ENCODE data around the gene PDZK1IP1. TPM values are rescaled to one million over a fixed set of nuclear protein-coding genes. Genes with fewer than 3 reads are reported as not detected.

The PDZK1IP1 gene
- total and polyA plus RNA-seq, 2 of the 13 experiments (the other 11 are each of a cell fraction or from before 2014, with no cell fraction given) = 0.24 to 1.6 TPM

DNA sequence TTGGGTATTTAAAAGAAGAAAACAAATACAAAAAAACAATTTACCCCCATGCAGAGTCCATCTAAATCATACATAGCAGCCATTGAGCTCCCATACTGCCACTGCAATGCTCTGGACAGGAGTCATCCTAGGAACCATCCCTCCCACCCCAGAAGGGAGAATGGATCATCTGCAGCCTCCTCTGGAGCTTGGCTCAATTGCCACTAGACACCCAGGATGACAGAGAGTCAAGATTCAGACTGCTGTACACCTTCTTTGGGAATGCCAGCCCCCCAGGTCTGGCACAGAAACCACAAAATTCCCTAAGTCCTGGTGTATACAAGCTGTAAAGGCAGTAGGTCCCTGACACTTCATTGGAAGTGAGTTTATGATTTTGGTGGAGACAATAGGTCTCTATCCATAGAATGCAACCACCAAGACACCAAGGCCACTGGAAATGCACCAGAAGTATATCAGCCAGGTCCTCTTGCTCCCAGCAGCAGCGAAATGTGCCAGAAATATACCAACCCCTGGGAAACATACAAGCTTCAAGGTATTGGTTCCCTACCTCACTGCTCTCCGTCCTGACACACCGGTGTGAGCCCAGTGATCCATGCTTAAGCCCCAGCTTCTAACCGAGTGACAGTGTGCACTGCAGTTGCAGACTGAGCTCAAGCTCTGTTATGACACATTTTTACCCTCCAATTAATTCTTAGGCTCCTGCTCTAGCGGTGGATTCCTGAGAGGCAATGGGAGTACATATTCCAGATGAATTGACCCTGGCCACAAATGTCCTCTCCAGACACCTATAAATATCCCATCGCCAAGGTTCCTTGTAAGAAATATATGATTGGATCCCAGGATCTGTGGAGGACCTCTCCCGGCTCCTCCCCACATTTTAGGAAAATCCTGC lies 37.8 kb upstream of the PDZK1IP1 start:
- POLR2A ChIA-PET = interaction anchor here (2.5 kb wide), 1 partner anchor 35 kb away, joined by 8 read pairs; no protein-coding TSS in a partner anchor

DNA sequence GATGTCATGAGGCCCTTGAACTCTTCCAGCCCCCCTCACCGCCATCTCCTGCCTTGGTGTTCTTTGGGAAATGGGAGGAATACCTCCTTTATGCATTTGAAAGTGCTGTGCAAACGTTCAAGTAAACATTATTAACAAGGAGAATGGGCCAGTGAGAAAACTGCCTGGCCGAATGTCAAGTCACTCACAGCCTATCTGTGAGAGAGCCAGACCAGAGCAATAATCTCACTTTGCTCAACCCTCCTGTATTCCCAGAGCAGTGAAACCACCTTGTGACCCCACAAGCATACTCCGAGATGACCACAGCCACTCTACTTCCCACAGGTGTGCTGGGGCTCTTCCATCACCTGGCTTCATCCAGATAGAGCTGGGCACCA lies 37.0 kb upstream of the PDZK1IP1 start:
- Histone ChIP-seq H3K4me1 (ENCODE audit: insufficient read depth, low read length) (peaks cover 24% of the 10 kb centered on the region), H3K36me3 (replicated peaks in 1 of 2; ENCODE audit: control insufficient read depth in 1 of 2, insufficient read depth in 2 of 2, low read length in 2 of 2) (no peaks in the 10 kb centered on the region), H3K4me2 (ENCODE audit: low read depth, low read length) (no peak overlapping the region), H3K9ac (ENCODE audit: insufficient read depth, low read depth, low read length) (no peak overlapping the region), H3K9me3 (ENCODE audit: low read length) (no peaks in the 10 kb centered on the region), H3K27ac (ENCODE audit: extremely low read length, insufficient read depth, low read length) (no peak overlapping the region), H3K4me3 (replicated peaks in 1 of 3; ENCODE audit: insufficient read depth in 1 of 3, low read depth in 2 of 3, low read length in 3 of 3) (no peak overlapping the region), H2AFZ (ENCODE audit: low read length) (no peak overlapping the region), H3K27me3 (ENCODE audit: control insufficient read depth in 1 of 2, insufficient read depth in 2 of 2, low read length in 2 of 2) (peaks cover 25 to 95% of the 10 kb centered on the region in 2 experiments), H4K20me1 (ENCODE audit: insufficient read depth, low read length) (no peaks in the 10 kb centered on the region), H3K79me2 (ENCODE audit: insufficient read depth, low read length) (no peaks in the 10 kb centered on the region)
- no TSS peak for BruUV-seq (replicated peaks)
- in situ Hi-C loops (cut with HindIII; ENCODE audit: extremely low pct_ligation_motif_present, low pct_unique_long_range_greater_than_20kb) = no loop called here
- WGBS (ENCODE audit: low lambda C conversion rate) = 29% methylated on average over 4 of the region's 4 CpGs
- DNase-seq (ENCODE audit: low spot score) (no peak), FAIRE-seq (no peak), ATAC-seq (no peak)
- intact Hi-C loops (cut with micrococcal nuclease; ENCODE audit: unreplicated experiment) = no loop called here
- CTCF ChIA-PET (ENCODE audit: low intra/inter-chr PET ratio, low total read pairs) = no interaction called here
- POLR2A ChIA-PET = interaction anchor here (2.5 kb wide), 1 partner anchor 34 kb away, joined by 8 read pairs; no protein-coding TSS in a partner anchor
- TF ChIP-seq, protein P1, sequence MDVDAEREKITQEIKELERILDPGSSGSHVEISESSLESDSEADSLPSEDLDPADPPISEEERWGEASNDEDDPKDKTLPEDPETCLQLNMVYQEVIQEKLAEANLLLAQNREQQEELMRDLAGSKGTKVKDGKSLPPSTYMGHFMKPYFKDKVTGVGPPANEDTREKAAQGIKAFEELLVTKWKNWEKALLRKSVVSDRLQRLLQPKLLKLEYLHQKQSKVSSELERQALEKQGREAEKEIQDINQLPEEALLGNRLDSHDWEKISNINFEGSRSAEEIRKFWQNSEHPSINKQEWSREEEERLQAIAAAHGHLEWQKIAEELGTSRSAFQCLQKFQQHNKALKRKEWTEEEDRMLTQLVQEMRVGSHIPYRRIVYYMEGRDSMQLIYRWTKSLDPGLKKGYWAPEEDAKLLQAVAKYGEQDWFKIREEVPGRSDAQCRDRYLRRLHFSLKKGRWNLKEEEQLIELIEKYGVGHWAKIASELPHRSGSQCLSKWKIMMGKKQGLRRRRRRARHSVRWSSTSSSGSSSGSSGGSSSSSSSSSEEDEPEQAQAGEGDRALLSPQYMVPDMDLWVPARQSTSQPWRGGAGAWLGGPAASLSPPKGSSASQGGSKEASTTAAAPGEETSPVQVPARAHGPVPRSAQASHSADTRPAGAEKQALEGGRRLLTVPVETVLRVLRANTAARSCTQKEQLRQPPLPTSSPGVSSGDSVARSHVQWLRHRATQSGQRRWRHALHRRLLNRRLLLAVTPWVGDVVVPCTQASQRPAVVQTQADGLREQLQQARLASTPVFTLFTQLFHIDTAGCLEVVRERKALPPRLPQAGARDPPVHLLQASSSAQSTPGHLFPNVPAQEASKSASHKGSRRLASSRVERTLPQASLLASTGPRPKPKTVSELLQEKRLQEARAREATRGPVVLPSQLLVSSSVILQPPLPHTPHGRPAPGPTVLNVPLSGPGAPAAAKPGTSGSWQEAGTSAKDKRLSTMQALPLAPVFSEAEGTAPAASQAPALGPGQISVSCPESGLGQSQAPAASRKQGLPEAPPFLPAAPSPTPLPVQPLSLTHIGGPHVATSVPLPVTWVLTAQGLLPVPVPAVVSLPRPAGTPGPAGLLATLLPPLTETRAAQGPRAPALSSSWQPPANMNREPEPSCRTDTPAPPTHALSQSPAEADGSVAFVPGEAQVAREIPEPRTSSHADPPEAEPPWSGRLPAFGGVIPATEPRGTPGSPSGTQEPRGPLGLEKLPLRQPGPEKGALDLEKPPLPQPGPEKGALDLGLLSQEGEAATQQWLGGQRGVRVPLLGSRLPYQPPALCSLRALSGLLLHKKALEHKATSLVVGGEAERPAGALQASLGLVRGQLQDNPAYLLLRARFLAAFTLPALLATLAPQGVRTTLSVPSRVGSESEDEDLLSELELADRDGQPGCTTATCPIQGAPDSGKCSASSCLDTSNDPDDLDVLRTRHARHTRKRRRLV (CRISPR knock-in tag; IDR thresholded peaks at IDR 0.05) = no peak
- TF ChIP-seq AGO1 (IDR thresholded peaks at IDR 0.05; ENCODE audit: low read depth, low read length, poor library complexity, severe bottlenecking) (no peak), ZNF780A (CRISPR knock-in tag; IDR thresholded peaks at IDR 0.05) (no peak)
- TF ChIP-seq, protein P2, sequence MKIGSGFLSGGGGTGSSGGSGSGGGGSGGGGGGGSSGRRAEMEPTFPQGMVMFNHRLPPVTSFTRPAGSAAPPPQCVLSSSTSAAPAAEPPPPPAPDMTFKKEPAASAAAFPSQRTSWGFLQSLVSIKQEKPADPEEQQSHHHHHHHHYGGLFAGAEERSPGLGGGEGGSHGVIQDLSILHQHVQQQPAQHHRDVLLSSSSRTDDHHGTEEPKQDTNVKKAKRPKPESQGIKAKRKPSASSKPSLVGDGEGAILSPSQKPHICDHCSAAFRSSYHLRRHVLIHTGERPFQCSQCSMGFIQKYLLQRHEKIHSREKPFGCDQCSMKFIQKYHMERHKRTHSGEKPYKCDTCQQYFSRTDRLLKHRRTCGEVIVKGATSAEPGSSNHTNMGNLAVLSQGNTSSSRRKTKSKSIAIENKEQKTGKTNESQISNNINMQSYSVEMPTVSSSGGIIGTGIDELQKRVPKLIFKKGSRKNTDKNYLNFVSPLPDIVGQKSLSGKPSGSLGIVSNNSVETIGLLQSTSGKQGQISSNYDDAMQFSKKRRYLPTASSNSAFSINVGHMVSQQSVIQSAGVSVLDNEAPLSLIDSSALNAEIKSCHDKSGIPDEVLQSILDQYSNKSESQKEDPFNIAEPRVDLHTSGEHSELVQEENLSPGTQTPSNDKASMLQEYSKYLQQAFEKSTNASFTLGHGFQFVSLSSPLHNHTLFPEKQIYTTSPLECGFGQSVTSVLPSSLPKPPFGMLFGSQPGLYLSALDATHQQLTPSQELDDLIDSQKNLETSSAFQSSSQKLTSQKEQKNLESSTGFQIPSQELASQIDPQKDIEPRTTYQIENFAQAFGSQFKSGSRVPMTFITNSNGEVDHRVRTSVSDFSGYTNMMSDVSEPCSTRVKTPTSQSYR (CRISPR knock-in tag; IDR thresholded peaks at IDR 0.05; ENCODE audit: borderline replicate concordance) = no peak

More for the DNA sequence above, 37.8 kb upstream of the PDZK1IP1 start:
- in situ Hi-C loops (cut with HindIII; ENCODE audit: extremely low pct_ligation_motif_present, low pct_unique_long_range_greater_than_20kb) (no loop called here), intact Hi-C loops (cut with micrococcal nuclease; ENCODE audit: unreplicated experiment) (no loop called here)
- Histone ChIP-seq H3K36me3 (replicated peaks in 1 of 2; ENCODE audit: control insufficient read depth in 1 of 2, insufficient read depth in 2 of 2, low read length in 2 of 2) (no peaks in the 10 kb centered on the region), H3K4me2 (ENCODE audit: low read depth, low read length) (no peak overlapping the region), H3K9me3 (ENCODE audit: low read length) (no peaks in the 10 kb centered on the region), H2AFZ (ENCODE audit: low read length) (no peak overlapping the region), H3K9ac (ENCODE audit: insufficient read depth, low read depth, low read length) (no peak overlapping the region), H3K4me3 (replicated peaks in 1 of 3; ENCODE audit: insufficient read depth in 1 of 3, low read depth in 2 of 3, low read length in 3 of 3) (no peak overlapping the region), H4K20me1 (ENCODE audit: insufficient read depth, low read length) (no peaks in the 10 kb centered on the region), H3K27ac (ENCODE audit: extremely low read length, insufficient read depth, low read length) (no peak overlapping the region), H3K4me1 (ENCODE audit: insufficient read depth, low read length) (peaks cover 24% of the 10 kb centered on the region), H3K79me2 (ENCODE audit: insufficient read depth, low read length) (no peaks in the 10 kb centered on the region), H3K27me3 (ENCODE audit: control insufficient read depth in 1 of 2, insufficient read depth in 2 of 2, low read length in 2 of 2) (peaks cover 27 to 93% of the 10 kb centered on the region in 2 experiments)
- TF ChIP-seq GABPA (IDR thresholded peaks at IDR 0.05; ENCODE audit: low read depth, low read length) (no peak), GABPA (CRISPR knock-in tag; IDR thresholded peaks at IDR 0.05; ENCODE audit: low read depth) (peak; percentile 16; the same call in 1 of the 2 replicates)
- TF ChIP-seq, protein P3, sequence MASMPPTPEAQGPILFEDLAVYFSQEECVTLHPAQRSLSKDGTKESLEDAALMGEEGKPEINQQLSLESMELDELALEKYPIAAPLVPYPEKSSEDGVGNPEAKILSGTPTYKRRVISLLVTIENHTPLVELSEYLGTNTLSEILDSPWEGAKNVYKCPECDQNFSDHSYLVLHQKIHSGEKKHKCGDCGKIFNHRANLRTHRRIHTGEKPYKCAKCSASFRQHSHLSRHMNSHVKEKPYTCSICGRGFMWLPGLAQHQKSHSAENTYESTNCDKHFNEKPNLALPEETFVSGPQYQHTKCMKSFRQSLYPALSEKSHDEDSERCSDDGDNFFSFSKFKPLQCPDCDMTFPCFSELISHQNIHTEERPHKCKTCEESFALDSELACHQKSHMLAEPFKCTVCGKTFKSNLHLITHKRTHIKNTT (CRISPR knock-in tag; IDR thresholded peaks at IDR 0.05) = no peak
- ATAC-seq (no peak), DNase-seq (ENCODE audit: low spot score) (no peak), FAIRE-seq (no peak)
- BruUV-seq (replicated peaks) = no TSS peak
- 32% methylated on average over 5 of the region's 7 CpGs for WGBS (ENCODE audit: low lambda C conversion rate)
- CTCF ChIA-PET (ENCODE audit: low intra/inter-chr PET ratio, low total read pairs) = no interaction called here

All from HepG2 (cell line).